ENCODE data around the gene GNAQ. TPM values are rescaled to one million over a fixed set of nuclear protein-coding genes. Genes with fewer than 3 reads are reported as not detected.
A peak's percentile ranks its signal among the peaks of the same experiment; 100 is the strongest.

The GNAQ gene
- total RNA-seq, 1 experiment from 2014 or later = 48.6 TPM

- no peak overlapping the region for H3K4ac ChIP-seq (ENCODE audit: low read depth, low read length)
- Mint-ChIP-seq H3K27ac (peak overlapping the region in 2 of 3 experiments; percentile 32 to 84; a peak in 3 of 7 replicates), H3K4me1 (peaks cover 20 to 25% of the 10 kb centered on the region in 2 experiments), H3K9me3 (no peaks in the 10 kb centered on the region), H3K27me3 (ENCODE audit: low read depth) (no peaks in the 10 kb centered on the region), H3K36me3 (ENCODE audit: insufficient read depth in 1 of 3, low read depth in 3 of 3) (peaks cover 0 to 2% (median 0%) of the 10 kb centered on the region in 3 experiments; a peak in 2 of 7 replicates), H3K4me3 (no peak overlapping the region)
- H3K27me3 ChIP-seq (ENCODE audit: insufficient read depth, low read length) = no peaks in the 10 kb centered on the region
- no peaks in the 10 kb centered on the region for H3K4me1 ChIP-seq (ENCODE audit: insufficient read depth, low read length)
- no peak overlapping the region for H2AFZ ChIP-seq (ENCODE audit: low read length)
- no peak overlapping the region for H3T11ph ChIP-seq (ENCODE audit: low read length)
- H3K9ac ChIP-seq (ENCODE audit: extremely low read depth, insufficient read length, low read length) = no peak overlapping the region
- H3K23ac ChIP-seq (ENCODE audit: insufficient read length, low read depth, low read length) = no peak overlapping the region
- no peak overlapping the region for H3K14ac ChIP-seq (ENCODE audit: insufficient read depth, low read length)
- no peak overlapping the region for H2BK5ac ChIP-seq (ENCODE audit: insufficient read length, low read length)
- H4K5ac ChIP-seq (ENCODE audit: insufficient read length, low read depth, low read length) = no peak overlapping the region
- WGBS (ENCODE audit: extremely low coverage, insufficient read length, low lambda C conversion rate) = no CpG with 5 or more reads among the region's 2 CpGs
- H3K18ac ChIP-seq (ENCODE audit: insufficient read length, low read depth, low read length) = no peak overlapping the region
- no peak for DNase-seq
- no peak overlapping the region for H3K4me2 ChIP-seq (ENCODE audit: insufficient read depth, insufficient read length, low read length)
- H2BK15ac ChIP-seq (ENCODE audit: low read depth, low read length) = no peak overlapping the region
- no peak overlapping the region for H3K56ac ChIP-seq (ENCODE audit: insufficient read length, low read depth, low read length)
- no peak overlapping the region for H2BK120ac ChIP-seq (ENCODE audit: low read depth, low read length, poor library complexity, severe bottlenecking)
- no peaks in the 10 kb centered on the region for H4K20me1 ChIP-seq (ENCODE audit: control insufficient read depth, insufficient read depth, insufficient read length)
- H4K8ac ChIP-seq (replicated peaks; ENCODE audit: insufficient read length, low read depth, low read length) = no peak overlapping the region
- no peak overlapping the region for H2BK20ac ChIP-seq (ENCODE audit: low read depth, low read length, poor library complexity, severe bottlenecking)
- no peak overlapping the region for H2AK5ac ChIP-seq (ENCODE audit: insufficient read length, low read length)
- no peaks in the 10 kb centered on the region for H3K23me2 ChIP-seq (ENCODE audit: insufficient read length, low read depth, low read length, poor library complexity, severe bottlenecking)
- no peak overlapping the region for H2BK12ac ChIP-seq (ENCODE audit: insufficient read length, low read depth, low read length)
- no peaks in the 10 kb centered on the region for H3K9me3 ChIP-seq (ENCODE audit: control insufficient read depth, low read depth, low read length)
- TF ChIP-seq CTCF (conservative IDR thresholded peaks at IDR 0.05) = no peak
- H3K79me1 ChIP-seq (ENCODE audit: insufficient read depth, low read depth, low read length, poor library complexity, severe bottlenecking) = no peaks in the 10 kb centered on the region
- no peak overlapping the region for H3K27ac ChIP-seq (ENCODE audit: insufficient read length, low read depth, low read length)
- H3K79me2 ChIP-seq (ENCODE audit: insufficient read depth, low read length) = no peaks in the 10 kb centered on the region
- H4K91ac ChIP-seq (ENCODE audit: insufficient read length, low read depth, low read length) = no peak overlapping the region
Measured at GRCh38 chr9:77908293-77908692, 123.3 kb downstream of the GNAQ start.
